ENCODE measurements around the gene AP1B1.

- TF ChIP-seq CTCF (conservative IDR thresholded peaks at IDR 0.05; ENCODE audit: low read depth, low read length): peak; percentile 58
- no peak for TF ChIP-seq EZH2 (IDR thresholded peaks at IDR 0.05; ENCODE audit: borderline replicate concordance, low read depth, low read length, poor library complexity, severe bottlenecking)
Measured at GRCh38 chr22:29359469-29359868, 28.9 kb downstream of the AP1B1 start.
